A549 (cell line): ENCODE data around the gene PFDN5. TPM values are rescaled to one million over a fixed set of nuclear protein-coding genes. Genes with fewer than 3 reads are reported as not detected.

Experiments
- ATAC-seq, 2 experiments: fragments of 200-7000 bp in 1 of 2; fragments of >200 bp in 1 of 2; cut with Nextera tagmentation in 1 of 2; cut with Tn5 transposase in 1 of 2; 3 replicates each; pipeline versions ENCODE4 v1.8.0 to v1.9.1; 2018 to 2020; ENCODE audit warnings: mild to moderate bottlenecking in 1 of 2, moderate library complexity in 1 of 2
- CTCF ChIA-PET: fragments of 300-600 bp; sonication (Branson Sonifier 250); formaldehyde crosslinking; extraction: SDS; loops from one replicate; lab custom pipeline; 2021; ENCODE audit warnings: antibody characterized with exemption, inconsistent platforms; lab: Yijun Ruan, JAX
- POLR2A ChIA-PET: fragments of 350-600 bp; formaldehyde crosslinking; extraction: SDS; loops from one replicate; lab custom pipeline; 2021; ENCODE audit warnings: antibody characterized with exemption, inconsistent platforms; lab: Yijun Ruan, JAX
- DNase-seq, 2 experiments: peaks; one replicate each; pipeline versions ENCODE4 v3.0.0 to v3.0.0-alpha.2; 2011 to 2016; ENCODE audit warnings: low read depth in 1 of 2, low spot score in 1 of 2
- FAIRE-seq: peaks from 2 replicates; lab custom pipeline; 2011; peaks lifted over from hg19 to GRCh38; lab: Jason Lieb, UNC
- H3K27ac ChIP-seq, 2 experiments: fragments of >200 bp; sonication (Bioruptor Twin); formaldehyde crosslinking; 3 replicates each; pipeline ENCODE4 v1.5.1; 2016 to 2017
- H3K4me1 ChIP-seq: fragments of >200 bp; sonication (Bioruptor Twin); formaldehyde crosslinking; 3 replicates; pipeline ENCODE4 v1.6.1; 2016
- H3K4me2 ChIP-seq: fragments of >200 bp; sonication (Bioruptor Twin); formaldehyde crosslinking; 3 replicates; pipeline ENCODE4 v1.6.1; 2016
- H3K4me3 ChIP-seq: fragments of >200 bp; sonication (Bioruptor Twin); formaldehyde crosslinking; 3 replicates; pipeline ENCODE4 v1.5.1; 2016
- H3K9me3 ChIP-seq: fragments of >200 bp; sonication (Bioruptor Twin); formaldehyde crosslinking; 3 replicates; pipeline ENCODE4 v1.6.1; 2016
- CBX2 ChIP-seq: fragments of 200-600 bp; sonication (generic); IDR thresholded peaks from 2 replicates; pipeline ENCODE4 v1.6.1; 2016; ENCODE audit warnings: low read depth, mild to moderate bottlenecking, borderline replicate concordance
- CBX8 ChIP-seq: fragments of 200-600 bp; sonication (generic); IDR thresholded peaks from 2 replicates; pipeline ENCODE4 v1.6.1; 2016
- ESRRA ChIP-seq: fragments of 150-350 bp; IDR thresholded peaks from 2 replicates; pipeline ENCODE4 v1.6.1; 2014; ENCODE audit warnings: mild to moderate bottlenecking, low read length, borderline replicate concordance
- FOSL2 ChIP-seq, 2 experiments: fragments of 450-650 bp in 1 of 2; fragments of >200 bp in 1 of 2; sonication (Bioruptor Twin) in 1 of 2; formaldehyde crosslinking; IDR thresholded peaks; 2 replicates each; pipeline versions ENCODE4 v1.5.0 to v1.6.1; 2016 to 2020; ENCODE audit warnings: mild to moderate bottlenecking in 1 of 2, moderate library complexity in 1 of 2
- HOXB5 ChIP-seq: fragments of 250-450 bp; sonication (Bioruptor Pico); IDR thresholded peaks from 2 replicates; pipeline ENCODE4 v1.5.0; 2020; ENCODE audit warnings: mild to moderate bottlenecking, moderate library complexity
- JUN ChIP-seq, 2 experiments: fragments of >200 bp; sonication (Bioruptor Twin); formaldehyde crosslinking; IDR thresholded peaks; 2 replicates in 1 of 2; 3 replicates in 1 of 2; pipeline ENCODE4 v1.6.1; 2016 to 2017
- JUNB ChIP-seq: fragments of >200 bp; sonication (Bioruptor Twin); formaldehyde crosslinking; IDR thresholded peaks from 2 replicates; pipeline ENCODE4 v1.6.1; 2016
- KDM5A ChIP-seq: fragments of 200-600 bp; sonication (generic); IDR thresholded peaks from 2 replicates; pipeline ENCODE4 v1.6.1; 2016; ENCODE audit warnings: antibody characterized with exemption, mild to moderate bottlenecking
- MAFK ChIP-seq: fragments of 450-650 bp; IDR thresholded peaks from 2 replicates; pipeline ENCODE4 v1.6.1; 2014; ENCODE audit not compliant: partially characterized antibody
- MYC ChIP-seq: IDR thresholded peaks from 2 replicates; pipeline ENCODE4 v1.6.1; 2012; ENCODE audit warnings: mild to moderate bottlenecking, inconsistent platforms, low read length, improper control_type of control experiment, borderline replicate concordance
- POLR2A ChIP-seq: IDR thresholded peaks from 2 replicates; pipeline ENCODE4 v1.6.1; 2012; ENCODE audit warnings: mild to moderate bottlenecking, low read length
- RARB ChIP-seq: fragments of 250-450 bp; sonication (Bioruptor Pico); IDR thresholded peaks from 2 replicates; pipeline ENCODE4 v1.8.0; 2021; ENCODE audit warnings: mild to moderate bottlenecking, moderate library complexity
- REST ChIP-seq: fragments of 200-600 bp; sonication (generic); IDR thresholded peaks from 2 replicates; pipeline ENCODE4 v1.6.1; 2016; ENCODE audit warnings: antibody characterized with exemption, mild to moderate bottlenecking, moderate library complexity
- TFCP2L1 ChIP-seq: fragments of 250-450 bp; sonication (Bioruptor Pico); IDR thresholded peaks from 2 replicates; pipeline ENCODE4 v1.5.0; 2021; ENCODE audit warnings: mild to moderate bottlenecking
- ZC3H11A ChIP-seq: fragments of 450-650 bp; IDR thresholded peaks from 2 replicates; pipeline ENCODE4 v1.6.1; 2014; ENCODE audit warnings: antibody characterized with exemption, mild to moderate bottlenecking
- WGBS: methylation state at CpG from one replicate; pipeline ENCODE4 v1.1.6; 2017; ENCODE audit errors: missing lambda C conversion rate; 5-methylcytosine and 5-hydroxymethylcytosine counted together
- polyA plus RNA-seq, 4 experiments: library from polyadenylated mRNA; depleted of rRNA in 3 of 4; stranded (reverse); fragments of >200 nt; fragmentation: RNase III in 1 of 4; extraction: RNeasy Plus Mini Kit Qiagen cat#74134 plus additional on column Dnase treatment in 1 of 4; gene quantifications; 2 replicates in 3 of 4; 3 replicates in 1 of 4; pipeline ENCODE4 v1.2.3, GENCODE V29; 2011 to 2017
- TF ChIP-seq, protein P1 (sequence below): fragments of >200 bp; sonication (Bioruptor Twin); formaldehyde crosslinking; IDR thresholded peaks from 2 replicates; pipeline ENCODE4 v1.6.1; 2016

The PFDN5 gene
- polyA plus RNA-seq, 2 of the 4 experiments (the other 2 are of a cell fraction) = 685 to 729 TPM

GRCh38 chr12:53300187-53300586, 4.8 kb downstream of the PFDN5 start:
- ATAC-seq (peak in 1 of 2 experiments; percentile 21; a peak in 3 of 6 replicates), DNase-seq (peak in 1 of 2 experiments; percentile 35), FAIRE-seq (no peak)
- peaks cover 48% of the 10 kb centered on the region for H3K4me1 ChIP-seq
- H3K27ac ChIP-seq = peak overlapping the region; percentile 85 to 92
- POLR2A ChIA-PET = interaction anchor here (1.0 to 1.9 kb wide), 5 partner anchors 8 to 221 kb away, joined by 3 to 18 read pairs (median 6); partner anchors contain the start of genes AAAS, CSAD, SPRYD3 and TARBP2
- no peaks in the 10 kb centered on the region for H3K9me3 ChIP-seq
- peak overlapping the region; percentile 98 for H3K4me2 ChIP-seq
- TF ChIP-seq MAFK (peak; percentile 19), CBX8 (no peak)
- CTCF ChIA-PET = interaction anchor here (0.5 to 28.2 kb wide), 6 partner anchors 12 to 89 kb away, joined by 3 to 1046 read pairs (median 44); partner anchors contain the start of genes AAAS and ITGB7
- 0% methylated on average over 12 of the region's 12 CpGs for WGBS
- peak overlapping the region; percentile 90 for H3K4me3 ChIP-seq

DNA sequence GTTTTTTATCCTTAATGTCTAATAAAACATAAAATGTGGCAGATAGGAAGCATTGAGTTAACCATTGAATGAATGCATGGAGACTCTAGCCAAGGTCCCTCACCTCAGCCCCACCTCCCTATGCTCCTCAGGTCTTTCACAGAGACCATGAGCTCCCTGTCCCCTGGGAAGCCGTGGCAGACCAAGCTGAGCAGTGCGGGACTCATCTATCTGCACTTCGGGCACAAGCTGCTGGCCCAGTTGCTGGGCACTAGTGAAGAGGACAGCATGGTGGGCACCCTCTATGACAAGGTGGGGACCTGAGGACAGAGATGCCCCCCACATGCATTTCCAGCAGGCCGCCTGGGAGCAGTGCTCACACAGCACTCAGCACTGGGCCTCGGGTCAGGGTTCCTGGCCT, 7.6 kb downstream of the PFDN5 start:
- WGBS = 82% methylated on average over 5 of the region's 5 CpGs
- POLR2A ChIA-PET = no interaction called here
- FAIRE-seq (no peak), ATAC-seq (no peak), DNase-seq (no peak)
- Histone ChIP-seq H3K4me1 (peaks cover 35% of the 10 kb centered on the region), H3K4me2 (no peak overlapping the region), H3K4me3 (no peak overlapping the region), H3K27ac (no peak overlapping the region), H3K9me3 (no peaks in the 10 kb centered on the region)
- CTCF ChIA-PET = interaction anchor here (0.6 to 28.2 kb wide), 6 partner anchors 8 to 204 kb away, joined by 3 to 1046 read pairs (median 4); partner anchors contain the start of genes AAAS, ITGB7 and PFDN5
- TF ChIP-seq, protein P1, sequence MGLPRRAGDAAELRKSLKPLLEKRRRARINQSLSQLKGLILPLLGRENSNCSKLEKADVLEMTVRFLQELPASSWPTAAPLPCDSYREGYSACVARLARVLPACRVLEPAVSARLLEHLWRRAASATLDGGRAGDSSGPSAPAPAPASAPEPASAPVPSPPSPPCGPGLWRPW = no peak
- no peak for TF ChIP-seq HOXB5
- TF ChIP-seq CBX2 = no peak

DNA sequence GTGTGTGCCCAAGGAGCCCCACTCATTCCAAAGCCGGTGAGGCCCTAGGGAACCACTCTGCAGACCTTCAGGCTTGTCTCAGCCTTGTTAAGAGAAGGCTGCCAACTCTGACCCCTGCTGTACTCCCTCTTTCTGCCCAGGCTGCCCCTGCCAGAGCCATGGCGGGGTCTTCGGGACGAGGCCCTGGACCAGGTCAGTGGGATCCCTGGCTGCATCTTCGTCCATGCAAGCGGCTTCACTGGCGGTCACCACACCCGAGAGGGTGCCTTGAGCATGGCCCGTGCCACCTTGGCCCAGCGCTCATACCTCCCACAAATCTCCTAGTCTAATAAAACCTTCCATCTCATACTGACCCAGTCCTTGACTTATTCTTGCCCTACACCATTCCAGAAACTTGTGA, 11.5 kb downstream of the PFDN5 start:
- Histone ChIP-seq H3K4me2 (no peak overlapping the region), H3K4me3 (no peak overlapping the region), H3K27ac (no peak overlapping the region), H3K9me3 (no peaks in the 10 kb centered on the region), H3K4me1 (peaks cover 12% of the 10 kb centered on the region; the same call in 1 of the 3 replicates)
- no peak for ATAC-seq
- no peak for FAIRE-seq
- no peak for DNase-seq
- POLR2A ChIA-PET = no interaction called here
- TF ChIP-seq REST = no peak
- CTCF ChIA-PET = interaction anchor here (3.0 to 6.3 kb wide), 2 partner anchors 15 to 18 kb away, joined by 8 to 41 read pairs; partner anchors contain the start of gene AAAS
- WGBS = 97% methylated on average over 10 of the region's 10 CpGs

- DNase-seq (no peak), FAIRE-seq (no peak), ATAC-seq (peak in 1 of 2 experiments; percentile 11; a peak in 2 of 6 replicates)
- H3K9me3 ChIP-seq = no peaks in the 10 kb centered on the region
- no peak overlapping the region for H3K27ac ChIP-seq
- H3K4me3 ChIP-seq = no peak overlapping the region
- no peak for TF ChIP-seq FOSL2 (IDR thresholded peaks at IDR 0.05)
- no peak for TF ChIP-seq FOSL2 (CRISPR knock-in tag; IDR thresholded peaks at IDR 0.05)
- TF ChIP-seq POLR2A = no peak
- TF ChIP-seq ESRRA = no peak
- TF ChIP-seq RARB = no peak
- no peak for TF ChIP-seq TFCP2L1 (CRISPR knock-in tag)
- no peak for TF ChIP-seq JUNB
- no peak for TF ChIP-seq JUN (IDR thresholded peaks at IDR 0.05)
- no peak for TF ChIP-seq MYC
- no peak for TF ChIP-seq KDM5A
- no peak for TF ChIP-seq ZC3H11A
- H3K4me2 ChIP-seq = no peak overlapping the region
- 59% methylated on average over 4 of the region's 4 CpGs for WGBS
- POLR2A ChIA-PET = interaction anchor here (1.4 to 2.6 kb wide), 2 partner anchors 9 to 13 kb away, joined by 4 to 12 read pairs; partner anchors contain the start of genes AAAS and MYG1
- 0 out of 3 replicates have a peak, but pooled peaks cover 2% of the 10 kb centered on the region for H3K4me1 ChIP-seq
- CTCF ChIA-PET = interaction anchor here (0.6 to 5.9 kb wide), 8 partner anchors 12 to 97 kb away, joined by 3 to 54 read pairs (median 3); partner anchors contain the start of gene AAAS
Observed at GRCh38 chr12:53308276-53308675, 12.9 kb downstream of the PFDN5 start.
